Retinal pigment epithelial cell (primary cell): ENCODE measurements around the gene TBCD.
"Not testable (repeated sequence)": the region's sequence is repeated elsewhere in the genome, so short reads cannot be mapped to it uniquely, and the experiment has no call there.

Experiments
- DNase-seq: peaks from one replicate; pipeline ENCODE4 v3.0.0-alpha.2; 2010; ENCODE audit warnings: low read depth
- H3K4me3 ChIP-seq: 2 replicates; pipeline ENCODE4 v1.5.1; 2011; ENCODE audit warnings: mild to moderate bottlenecking, low read length, control low read depth, moderate library complexity
- CTCF ChIP-seq: conservative IDR thresholded peaks from 2 replicates; pipeline ENCODE4 v1.5.1; 2011; ENCODE audit warnings: low read depth, low read length, control low read depth, inconsistent platforms

The TBCD gene

GRCh38 chr17:82782657-82783207, 30.9 kb downstream of the TBCD start:
- DNase-seq = no peak
- no peak overlapping the region for H3K4me3 ChIP-seq

DNA sequence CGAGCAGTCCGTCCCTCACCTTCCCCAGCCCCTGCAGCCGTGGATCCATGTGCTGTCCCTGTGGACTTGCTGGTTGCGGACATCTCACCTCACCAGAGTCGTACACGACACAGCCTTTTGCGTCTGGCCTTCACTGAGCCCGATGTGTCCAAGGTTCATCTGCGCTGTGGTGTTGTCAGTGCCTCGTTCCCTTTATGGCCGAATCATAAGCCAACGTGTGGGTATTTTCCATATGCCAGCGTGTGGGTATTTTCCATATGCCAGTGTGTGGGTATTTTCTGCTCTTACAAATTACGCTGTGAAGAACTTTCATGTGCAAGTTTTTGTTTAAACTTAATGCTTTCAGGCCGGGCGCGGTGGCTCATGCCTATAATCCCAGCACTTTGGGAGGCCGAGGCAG, 31.6 kb downstream of the TBCD start:
- DNase-seq = no peak
- H3K4me3 ChIP-seq = no peak overlapping the region
- no peak for TF ChIP-seq CTCF

More at GRCh38 chr17:82782657-82783207, 30.9 kb downstream of the TBCD start:
- TF ChIP-seq CTCF = no peak

DNA sequence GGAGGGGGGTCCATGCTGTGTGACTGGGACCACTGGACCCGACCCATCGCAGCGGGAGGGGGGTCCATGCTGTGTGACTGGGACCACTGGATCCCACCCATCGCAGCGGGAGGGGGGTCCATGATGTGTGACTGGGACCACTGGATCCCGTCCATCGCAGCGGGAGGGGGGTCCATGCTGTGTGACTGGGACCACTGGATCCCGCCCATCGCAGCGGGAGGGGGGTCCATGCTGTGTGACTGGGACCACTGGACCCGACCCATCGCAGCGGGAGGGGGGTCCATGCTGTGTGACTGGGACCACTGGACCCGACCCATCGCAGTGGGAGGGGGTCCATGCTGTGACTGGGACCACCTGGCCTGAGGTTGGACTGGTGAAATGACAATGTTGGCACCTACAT, 33.7 kb downstream of the TBCD start:
- DNase-seq, H3K4me3 ChIP-seq: not testable (repeated sequence)

DNA sequence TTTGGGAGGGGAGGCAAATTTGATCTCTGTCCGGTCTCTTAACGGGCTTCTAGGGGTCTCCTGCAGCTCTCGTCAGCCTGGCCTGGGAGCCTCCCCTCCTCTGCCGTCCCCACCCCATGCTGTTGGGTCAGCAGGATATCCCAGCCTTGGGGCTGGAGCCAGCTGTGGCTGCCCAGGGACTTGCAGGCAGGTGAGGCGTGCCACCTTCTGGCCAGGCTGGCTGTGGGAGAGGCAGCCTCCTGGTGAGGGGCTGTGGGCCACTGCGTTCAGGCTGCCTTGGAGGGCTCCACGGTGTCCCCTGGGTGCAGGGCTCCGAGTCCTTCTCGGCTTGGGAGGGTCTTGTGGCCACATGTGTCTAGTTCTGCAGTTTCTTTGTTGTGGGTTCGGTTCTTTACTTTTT, 34.6 kb downstream of the TBCD start:
- TF ChIP-seq CTCF = no peak
- DNase-seq = no peak
- H3K4me3 ChIP-seq = no peak overlapping the region

GRCh38 chr17:82787081-82787848, 35.4 kb downstream of the TBCD start:
- TF ChIP-seq CTCF = no peak
- H3K4me3 ChIP-seq = no peak overlapping the region
- DNase-seq = no peak

GRCh38 chr17:82788206-82789001, 36.5 kb downstream of the TBCD start:
- no peak overlapping the region for H3K4me3 ChIP-seq
- DNase-seq = no peak
- no peak for TF ChIP-seq CTCF

- no peak overlapping the region for H3K4me3 ChIP-seq
- no peak for TF ChIP-seq CTCF
- DNase-seq = no peak
Observed at GRCh38 chr17:82789051-82789592, 37.3 kb downstream of the TBCD start.
